Subcutaneous adipose tissue (tissue), 4 donors: ENCODE results near the gene IGF1. TPM values are rescaled to one million over a fixed set of nuclear protein-coding genes. Genes with fewer than 3 reads are reported as not detected.

Experiments
- total RNA-seq, 4 donors: library from RNA; depleted of rRNA; stranded (reverse); fragments of >200 nt; gene quantifications; one replicate each; pipeline ENCODE4 v1.1.0, GENCODE V29; 2016
- TF ChIP-seq, protein P1 (sequence below): fragments of 450-650 bp; IDR thresholded peaks from one replicate; pipeline ENCODE4 v1.5.1; 2016; ENCODE audit warnings: low read depth, mild to moderate bottlenecking, control low read depth, antibody characterized with exemption, moderate library complexity

Gene IGF1
- total RNA-seq, 4 donors from 2014 or later = 60.3 to 354 (median 140) TPM

DNA sequence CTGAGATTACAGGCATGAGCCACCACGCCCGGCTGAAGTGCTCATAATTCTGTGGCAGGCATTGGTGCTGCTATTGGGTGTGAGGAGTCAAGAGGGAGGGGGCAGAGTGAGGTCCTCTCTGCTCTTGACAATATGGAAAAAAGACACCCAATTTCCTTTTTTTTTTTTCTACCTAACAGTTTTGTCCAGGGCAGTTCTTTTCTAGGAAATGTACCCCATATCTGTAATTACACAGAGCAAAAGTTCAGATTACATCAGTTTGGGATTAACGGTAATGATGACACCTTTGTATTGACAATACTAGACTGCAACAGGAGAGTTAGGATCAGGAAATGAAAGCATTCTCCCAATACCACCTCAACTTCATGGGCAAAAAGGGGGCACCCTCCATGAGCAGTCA lies 36.3 kb downstream of the IGF1 start:
- TF ChIP-seq, protein P1, sequence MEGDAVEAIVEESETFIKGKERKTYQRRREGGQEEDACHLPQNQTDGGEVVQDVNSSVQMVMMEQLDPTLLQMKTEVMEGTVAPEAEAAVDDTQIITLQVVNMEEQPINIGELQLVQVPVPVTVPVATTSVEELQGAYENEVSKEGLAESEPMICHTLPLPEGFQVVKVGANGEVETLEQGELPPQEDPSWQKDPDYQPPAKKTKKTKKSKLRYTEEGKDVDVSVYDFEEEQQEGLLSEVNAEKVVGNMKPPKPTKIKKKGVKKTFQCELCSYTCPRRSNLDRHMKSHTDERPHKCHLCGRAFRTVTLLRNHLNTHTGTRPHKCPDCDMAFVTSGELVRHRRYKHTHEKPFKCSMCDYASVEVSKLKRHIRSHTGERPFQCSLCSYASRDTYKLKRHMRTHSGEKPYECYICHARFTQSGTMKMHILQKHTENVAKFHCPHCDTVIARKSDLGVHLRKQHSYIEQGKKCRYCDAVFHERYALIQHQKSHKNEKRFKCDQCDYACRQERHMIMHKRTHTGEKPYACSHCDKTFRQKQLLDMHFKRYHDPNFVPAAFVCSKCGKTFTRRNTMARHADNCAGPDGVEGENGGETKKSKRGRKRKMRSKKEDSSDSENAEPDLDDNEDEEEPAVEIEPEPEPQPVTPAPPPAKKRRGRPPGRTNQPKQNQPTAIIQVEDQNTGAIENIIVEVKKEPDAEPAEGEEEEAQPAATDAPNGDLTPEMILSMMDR = no peak

DNA sequence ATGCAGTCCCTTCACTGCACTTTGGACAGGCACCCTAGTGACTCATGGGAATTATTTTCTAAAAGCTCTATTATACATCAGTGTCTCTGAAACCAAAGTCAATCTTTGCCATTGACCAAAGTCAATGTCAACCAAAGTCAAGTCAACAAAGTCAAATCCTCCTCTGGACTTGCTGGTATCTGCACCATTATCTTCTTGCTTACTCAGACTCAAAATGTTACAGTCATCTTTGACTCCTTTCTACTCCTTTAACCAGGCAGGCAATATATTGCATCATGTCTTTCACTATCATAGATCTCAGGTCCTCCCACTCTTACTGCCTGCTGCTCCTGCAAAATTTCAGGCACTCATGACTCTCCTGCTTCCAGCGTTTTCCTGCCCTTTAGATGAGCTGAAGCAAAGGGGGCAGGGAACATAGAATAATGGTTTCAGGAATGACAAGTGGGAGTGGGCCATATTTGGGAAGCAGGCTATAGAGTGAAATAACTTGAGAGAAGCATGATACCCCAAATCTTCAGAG lies 39.2 kb downstream of the IGF1 start:
- TF ChIP-seq, protein P1 = no peak

DNA sequence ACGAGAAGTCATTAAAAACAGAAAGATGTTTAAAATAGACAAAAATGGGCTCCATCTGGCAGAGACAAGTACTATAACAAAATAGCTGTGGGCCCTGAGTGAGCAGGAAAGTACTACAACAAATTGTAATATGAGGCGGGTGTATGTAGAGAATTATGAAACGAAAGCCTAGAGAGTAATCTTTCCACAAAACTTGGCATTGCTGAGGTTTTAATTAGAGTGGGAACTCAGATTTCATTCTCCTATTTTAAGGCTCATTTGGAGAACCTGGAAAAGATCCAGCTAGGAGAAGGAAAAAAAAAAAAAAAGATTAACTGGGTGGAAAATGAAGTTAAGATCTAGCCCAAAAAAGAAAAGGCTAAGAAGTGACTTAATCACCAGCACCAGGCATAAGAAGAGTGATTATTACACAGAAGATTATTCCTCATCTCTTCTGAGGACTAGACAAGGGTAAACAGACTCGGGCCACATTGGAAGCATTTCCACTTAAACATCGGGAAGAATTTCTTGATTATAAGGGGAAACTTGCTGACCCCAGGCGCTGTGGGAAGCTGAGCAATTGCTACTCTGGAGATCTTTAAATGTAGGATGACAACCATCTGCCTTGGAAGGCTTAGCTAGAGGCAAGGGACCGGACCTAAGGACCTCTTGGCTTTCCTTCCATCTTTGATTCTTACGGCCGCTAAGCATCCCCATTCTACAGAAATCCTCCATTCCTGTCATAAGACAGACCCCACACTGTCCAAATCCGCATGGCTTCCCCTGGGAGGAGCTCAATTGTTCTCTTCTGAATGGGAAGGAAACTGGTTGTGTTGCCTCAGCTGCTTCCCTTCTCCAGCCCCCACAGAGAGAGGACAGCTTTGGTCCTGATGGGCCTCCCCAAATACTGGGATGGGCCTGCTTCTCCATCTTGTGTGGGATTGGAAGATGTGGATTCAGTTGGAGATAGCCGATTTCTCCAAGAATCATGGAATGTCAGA lies 40.6 kb downstream of the IGF1 start:
- TF ChIP-seq, protein P1 = no peak

DNA sequence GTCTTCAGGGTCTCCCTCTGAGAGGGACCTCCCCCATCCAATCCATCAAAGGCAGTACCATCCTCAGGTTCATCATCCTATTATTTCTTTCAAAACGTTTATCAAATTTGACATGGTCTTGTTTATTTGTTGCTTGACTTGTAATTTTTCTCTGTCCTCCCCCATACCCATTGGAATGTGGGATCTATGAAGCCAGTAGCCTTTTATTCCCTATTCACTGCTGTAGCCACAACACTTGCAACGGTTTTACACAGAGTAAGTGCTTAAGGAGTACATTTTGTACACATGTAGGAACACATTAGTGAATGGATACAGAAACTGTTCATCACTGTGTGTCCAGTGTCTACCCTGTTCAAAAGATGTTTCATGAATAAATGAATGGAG lies 41.5 kb downstream of the IGF1 start:
- TF ChIP-seq, protein P1 = no peak

DNA sequence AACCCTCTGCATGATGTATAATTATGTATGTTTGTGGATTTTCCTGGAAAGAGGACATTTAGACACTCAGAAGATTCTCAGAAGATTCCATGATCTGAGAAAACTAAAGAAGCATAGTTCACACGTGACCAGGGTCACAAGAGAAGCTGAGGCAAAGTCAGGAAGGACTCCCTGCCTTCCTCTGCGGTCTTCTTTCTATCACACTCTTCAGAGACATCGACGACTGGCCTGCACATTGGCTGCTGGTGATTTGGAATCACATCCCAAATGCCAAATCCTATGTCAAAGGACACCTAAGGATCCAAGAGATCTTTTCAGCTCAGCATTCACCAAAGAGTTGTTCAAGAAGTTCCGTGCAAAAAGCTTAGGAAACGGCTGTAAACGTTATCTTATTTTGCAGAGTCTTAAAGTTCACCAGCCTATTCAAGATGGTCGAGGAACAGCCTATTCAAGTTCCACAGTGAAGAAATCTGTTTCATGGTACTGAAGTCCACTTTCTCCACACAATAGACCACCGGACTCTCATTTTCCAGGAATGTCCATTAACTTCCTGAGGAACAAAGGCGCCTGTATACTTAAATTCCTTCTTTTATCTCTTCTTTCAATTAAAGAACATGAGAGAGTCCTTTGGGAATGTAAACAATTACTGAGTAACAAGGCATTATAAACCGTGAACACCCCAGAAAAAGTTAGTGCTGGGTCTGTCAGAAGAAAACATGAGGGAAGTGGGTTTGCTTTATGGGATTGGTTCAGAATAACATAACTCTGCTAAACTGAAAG lies 42.1 kb downstream of the IGF1 start:
- TF ChIP-seq, protein P1 = no peak

DNA sequence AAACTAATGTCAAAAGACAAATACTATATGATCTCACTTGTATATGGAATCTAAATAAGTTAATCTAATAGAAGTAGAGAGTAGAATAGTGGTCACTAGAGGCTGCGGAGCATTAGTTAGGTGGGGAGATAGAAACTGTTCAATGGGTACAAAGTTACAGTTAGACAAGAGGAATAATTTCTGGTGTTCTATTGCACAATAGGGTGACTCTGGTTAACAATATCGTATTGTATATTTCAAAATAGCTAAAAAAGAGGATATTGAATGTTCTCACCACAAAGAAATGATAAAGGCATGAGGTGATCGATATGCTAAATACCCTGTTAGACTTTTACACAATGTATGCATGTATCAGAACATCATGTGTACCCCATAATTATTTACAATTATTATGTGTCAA lies 42.9 kb downstream of the IGF1 start:
- TF ChIP-seq, protein P1 = no peak

DNA sequence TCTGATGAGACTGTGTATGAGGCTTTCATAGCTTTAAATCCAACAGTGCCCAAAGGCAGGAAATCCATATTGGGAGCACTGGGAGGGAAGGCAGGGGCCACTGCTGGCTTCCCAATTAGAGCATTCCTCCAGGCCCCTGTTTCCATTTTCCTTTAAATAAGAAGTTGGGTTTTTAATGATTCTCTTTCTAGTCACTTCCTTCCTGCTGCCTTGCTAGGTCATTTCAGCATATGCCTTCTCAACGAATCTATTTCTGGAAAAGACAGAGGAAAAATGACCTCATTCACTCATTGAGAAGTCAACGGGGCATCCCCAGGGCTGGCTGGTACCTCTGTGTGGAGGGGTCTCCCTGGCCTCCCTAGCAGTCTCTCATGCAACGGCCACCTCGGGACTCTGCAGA lies 43.5 kb downstream of the IGF1 start:
- TF ChIP-seq, protein P1 = no peak
